Stomach (tissue), 9 donors: ENCODE data around the gene SSBP3. TPM values are rescaled to one million over a fixed set of nuclear protein-coding genes. Genes with fewer than 3 reads are reported as not detected.

Experiments
- DNase-seq, 2 donors: peaks; one replicate each; pipeline versions ENCODE4 v3.0.0 to v3.0.0-alpha.2; 2013 to 2019
- H3K27ac ChIP-seq, 5 donors: fragments of 200-600 bp in 4 of 5; sonication (generic) in 4 of 5; one replicate each; pipeline ENCODE4 v1.5.1; 2013 to 2019; ENCODE audit warnings: mild to moderate bottlenecking in 1 of 5, moderate library complexity in 1 of 5
- H3K27me3 ChIP-seq, 3 donors: fragments of 200-600 bp; sonication (generic); one replicate each; pipeline ENCODE4 v1.5.1; 2017 to 2019; ENCODE audit warnings: mixed run types in 1 of 3
- H3K36me3 ChIP-seq, 4 donors: fragments of 200-600 bp; sonication (generic); 1 replicate in 3 of 4; 2 replicates in 1 of 4; pipeline ENCODE4 v1.5.1; 2016 to 2019
- H3K4me1 ChIP-seq, 4 donors: fragments of 200-600 bp; sonication (generic); one replicate each; pipeline ENCODE4 v1.5.1; 2016 to 2019
- H3K4me3 ChIP-seq, 4 donors: fragments of 200-600 bp; sonication (generic) in 3 of 4; one replicate each; pipeline ENCODE4 v1.5.1; 2016 to 2019; ENCODE audit warnings: mild to moderate bottlenecking in 1 of 4
- H3K9me3 ChIP-seq, 4 donors: fragments of 200-600 bp; sonication (generic); one replicate each; pipeline ENCODE4 v1.5.1; 2016 to 2019
- CTCF ChIP-seq, 7 experiments: fragments of 450-650 bp in 4 of 7; fragments of 200-600 bp in 3 of 7; sonication (generic) in 3 of 7; IDR thresholded peaks; one replicate each; pipeline ENCODE4 v1.5.1; 2016 to 2019; ENCODE audit warnings: antibody characterized with exemption in 7 of 7, control low read depth in 2 of 7, mild to moderate bottlenecking in 1 of 7
- EP300 ChIP-seq: sonication (generic); formaldehyde crosslinking; IDR thresholded peaks from one replicate; pipeline ENCODE4 v1.6.1; 2017; ENCODE audit warnings: antibody characterized with exemption
- POLR2A ChIP-seq, 4 donors: fragments of 450-650 bp; IDR thresholded peaks; one replicate each; pipeline ENCODE4 v1.6.1; 2016; ENCODE audit warnings: antibody characterized with exemption in 4 of 4, control low read depth in 2 of 4, mild to moderate bottlenecking in 1 of 4, moderate library complexity in 1 of 4
- POLR2AphosphoS5 ChIP-seq, 3 donors: sonication (generic); formaldehyde crosslinking; IDR thresholded peaks; one replicate each; pipeline ENCODE4 v1.6.1; 2016; ENCODE audit warnings: antibody characterized with exemption in 3 of 3
- WGBS, 5 donors: extraction: QIAGEN DNeasy Blood & Tissue Kit in 3 of 5; methylation state at CpG; one replicate each; pipeline versions ENCODE4 v1.1.5 to v1.1.7; 2013 to 2018; 5-methylcytosine and 5-hydroxymethylcytosine counted together
- intact Hi-C: fragments of 100-400 bp; cut with DNase I; formaldehyde crosslinking; loops from one replicate; pipeline ENCODE4 v1.15.1; 2023; ENCODE audit warnings: low total_unique reads
- polyA plus RNA-seq, 3 donors: library from polyadenylated mRNA; stranded (reverse); fragments of 200-250 nt; gene quantifications; one replicate each; pipeline ENCODE4 v1.2.3, GENCODE V29; 2013
- total RNA-seq, 5 donors: library from RNA; depleted of rRNA; stranded (reverse); fragments of >200 nt; gene quantifications; one replicate each; pipeline versions ENCODE4 v1.1.0 to v1.2.3, GENCODE V29; 2014 to 2016
- donor health status: healthy with polysubstance abuse.
- donor health status: Bipolar disorder and iron deficiency.
- donor health status: healthy.

Gene SSBP3
- total and polyA plus RNA-seq, 8 donors, result 4.3 to 100 (median 38.1) TPM

GRCh38 chr1:54326543-54327385, 79.4 kb downstream of the SSBP3 start:
- Histone ChIP-seq H3K9me3 (no peaks in the 10 kb centered on the region), H3K27me3 (no peaks in the 10 kb centered on the region), H3K4me3 (no peak overlapping the region), H3K27ac (peak overlapping the region; percentile 43 to 82 (median 77)), H3K36me3 (peaks cover 0 to 4% (median 0%) of the 10 kb centered on the region in 4 donors), H3K4me1 (peaks cover 82 to 99% (median 92%) of the 10 kb centered on the region in 4 donors)
- 25 to 44% (median 36%) methylated on average over 11 to 12 of the region's 12 CpGs for WGBS, 5 donors
- intact Hi-C loops, result no loop called here
- TF ChIP-seq CTCF (IDR thresholded peaks at IDR 0.05), result no peak
- no peak for TF ChIP-seq EP300
- TF ChIP-seq POLR2AphosphoS5 (IDR thresholded peaks at IDR 0.05), result peak in 2 of 3 donors; percentile 28 to 34
- peak in 1 of 2 donors; percentile 51 for DNase-seq

GRCh38 chr1:54325703-54326461, 80.3 kb downstream of the SSBP3 start:
- Histone ChIP-seq H3K9me3 (no peaks in the 10 kb centered on the region), H3K36me3 (peaks cover 0 to 4% (median 0%) of the 10 kb centered on the region in 4 donors), H3K27me3 (no peaks in the 10 kb centered on the region), H3K4me3 (no peak overlapping the region), H3K27ac (peak overlapping the region; percentile 38 to 82 (median 77)), H3K4me1 (peaks cover 76 to 99% (median 87%) of the 10 kb centered on the region in 4 donors)
- 48 to 66% (median 56%) methylated on average over 20 of the region's 20 CpGs for WGBS, 5 donors
- DNase-seq, result no peak
- intact Hi-C loops, result no loop called here
- TF ChIP-seq POLR2AphosphoS5 (IDR thresholded peaks at IDR 0.05) (peak in 1 of 3 donors; percentile 4), CTCF (IDR thresholded peaks at IDR 0.05) (no peak)

- DNase-seq, result no peak
- Histone ChIP-seq H3K9me3 (no peaks in the 10 kb centered on the region), H3K36me3 (peaks cover 0 to 4% (median 0%) of the 10 kb centered on the region in 4 donors), H3K27me3 (no peaks in the 10 kb centered on the region), H3K4me3 (no peak overlapping the region), H3K4me1 (peaks cover 70 to 99% (median 83%) of the 10 kb centered on the region in 4 donors), H3K27ac (peak overlapping the region; percentile 40 to 82 (median 77))
- no peak for TF ChIP-seq EP300
- no peak for TF ChIP-seq POLR2A (IDR thresholded peaks at IDR 0.05)
- TF ChIP-seq POLR2AphosphoS5 (IDR thresholded peaks at IDR 0.05), result no peak
- no peak for TF ChIP-seq CTCF (IDR thresholded peaks at IDR 0.05)
- intact Hi-C loops, result no loop called here
- WGBS, 5 donors, result 71 to 82% (median 80%) methylated on average over 2 of the region's 2 CpGs
Measured at GRCh38 chr1:54325284-54325683, 80.9 kb downstream of the SSBP3 start.
